GM06990 (cell line): ENCODE measurements around the gene FGFR2.
A peak's percentile ranks its signal among the peaks of the same experiment; 100 is the strongest.

ENCODE experiments used
- DNase-seq: peaks from one replicate; pipeline ENCODE4 v3.0.0-alpha.2; 2011; ENCODE audit not compliant: insufficient read length; ENCODE audit errors: extremely low read depth
- H3K27me3 ChIP-seq: replicated peaks from 2 replicates; pipeline ENCODE4 v1.6.0; 2011; ENCODE audit warnings: low read length; ENCODE audit not compliant: control insufficient read depth, insufficient read depth
- H3K36me3 ChIP-seq: 2 replicates; pipeline ENCODE4 v1.5.1; 2011; ENCODE audit warnings: low read length; ENCODE audit not compliant: control insufficient read depth, insufficient read depth
- H3K4me3 ChIP-seq: replicated peaks from 2 replicates; pipeline ENCODE4 v1.5.1; 2011; ENCODE audit warnings: low read depth, mild to moderate bottlenecking, control low read depth, low read length
- TF ChIP-seq, protein P1 (sequence below): IDR thresholded peaks from 2 replicates; pipeline ENCODE4 v1.5.1; 2011; ENCODE audit warnings: low read length, control low read depth, mild to moderate bottlenecking, inconsistent platforms; ENCODE audit not compliant: insufficient read depth, poor library complexity, severe bottlenecking

FGFR2 gene

DNA sequence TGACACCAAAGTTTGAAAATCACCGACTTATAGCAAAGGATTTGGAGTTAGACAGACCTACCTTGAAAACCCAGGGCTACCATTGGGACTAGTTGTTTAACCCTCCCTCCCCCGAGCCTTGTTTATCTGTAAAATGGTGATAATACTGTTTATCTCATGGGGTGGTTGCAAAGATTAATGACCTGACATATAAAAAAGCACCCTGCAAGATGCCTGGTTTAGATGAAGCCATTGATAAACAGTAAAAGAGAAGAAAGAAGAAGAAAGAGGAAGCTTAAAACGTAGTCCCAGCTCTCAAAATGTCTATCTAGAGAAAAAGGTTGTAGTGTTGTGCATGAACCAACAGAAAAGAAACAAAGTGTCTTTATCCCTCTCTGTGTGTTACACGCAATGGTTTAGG is 145.7 kb downstream of the FGFR2 start:
- H3K4me3 ChIP-seq = no peak overlapping the region
- no peak for DNase-seq
- H3K27me3 ChIP-seq = no peaks in the 10 kb centered on the region; the same call in none of the 2 replicates
- no peaks in the 10 kb centered on the region for H3K36me3 ChIP-seq
- TF ChIP-seq, protein P1, sequence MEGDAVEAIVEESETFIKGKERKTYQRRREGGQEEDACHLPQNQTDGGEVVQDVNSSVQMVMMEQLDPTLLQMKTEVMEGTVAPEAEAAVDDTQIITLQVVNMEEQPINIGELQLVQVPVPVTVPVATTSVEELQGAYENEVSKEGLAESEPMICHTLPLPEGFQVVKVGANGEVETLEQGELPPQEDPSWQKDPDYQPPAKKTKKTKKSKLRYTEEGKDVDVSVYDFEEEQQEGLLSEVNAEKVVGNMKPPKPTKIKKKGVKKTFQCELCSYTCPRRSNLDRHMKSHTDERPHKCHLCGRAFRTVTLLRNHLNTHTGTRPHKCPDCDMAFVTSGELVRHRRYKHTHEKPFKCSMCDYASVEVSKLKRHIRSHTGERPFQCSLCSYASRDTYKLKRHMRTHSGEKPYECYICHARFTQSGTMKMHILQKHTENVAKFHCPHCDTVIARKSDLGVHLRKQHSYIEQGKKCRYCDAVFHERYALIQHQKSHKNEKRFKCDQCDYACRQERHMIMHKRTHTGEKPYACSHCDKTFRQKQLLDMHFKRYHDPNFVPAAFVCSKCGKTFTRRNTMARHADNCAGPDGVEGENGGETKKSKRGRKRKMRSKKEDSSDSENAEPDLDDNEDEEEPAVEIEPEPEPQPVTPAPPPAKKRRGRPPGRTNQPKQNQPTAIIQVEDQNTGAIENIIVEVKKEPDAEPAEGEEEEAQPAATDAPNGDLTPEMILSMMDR = no peak

DNA sequence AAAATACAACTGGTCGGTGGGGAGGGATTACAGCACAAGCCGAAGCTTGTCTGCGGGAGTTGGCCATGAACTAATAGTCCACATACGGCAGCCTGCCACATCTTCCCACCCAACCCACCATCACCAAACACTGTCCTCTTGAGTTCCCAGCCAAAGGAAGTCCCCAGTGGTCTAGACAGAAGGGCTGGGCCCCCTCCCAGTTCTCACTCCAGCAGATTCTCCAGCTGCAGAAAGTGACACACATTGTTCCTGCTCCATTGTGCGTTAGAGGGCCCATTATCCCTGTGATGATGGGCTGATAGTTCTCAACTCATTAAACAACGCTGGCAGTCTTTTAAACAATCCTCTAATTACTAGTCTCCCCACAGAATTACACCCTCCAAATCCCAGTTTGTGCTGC is 148.0 kb downstream of the FGFR2 start:
- DNase-seq = no peak
- no peak overlapping the region for H3K4me3 ChIP-seq

DNA sequence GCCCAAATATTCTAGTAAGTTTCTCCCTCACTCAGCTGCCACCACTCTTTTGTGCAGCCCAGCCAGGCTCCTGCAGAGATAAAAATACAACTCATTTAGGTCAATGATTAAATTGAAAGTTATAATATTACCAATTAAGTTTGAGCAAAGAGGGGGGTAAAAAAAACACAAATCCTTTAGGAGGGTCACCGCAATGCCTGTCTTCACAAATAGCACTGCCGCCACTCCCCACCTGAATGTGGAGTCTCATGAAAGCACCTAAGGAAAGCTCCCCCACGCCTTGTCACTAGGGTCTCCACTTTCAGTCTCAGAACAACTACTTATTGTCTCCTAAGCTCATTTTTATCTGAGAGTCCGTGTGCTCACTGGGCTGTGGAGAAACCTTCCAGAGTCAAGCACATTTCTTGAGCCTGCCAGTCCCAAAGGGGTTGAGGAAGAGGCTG is 148.7 kb downstream of the FGFR2 start:
- no peak overlapping the region for H3K4me3 ChIP-seq
- DNase-seq = no peak
- no peaks in the 10 kb centered on the region; the same call in none of the 2 replicates for H3K27me3 ChIP-seq
- H3K36me3 ChIP-seq = no peaks in the 10 kb centered on the region
- TF ChIP-seq, protein P1 = no peak

More for the DNA sequence above, 148.0 kb downstream of the FGFR2 start:
- H3K36me3 ChIP-seq = no peaks in the 10 kb centered on the region
- no peaks in the 10 kb centered on the region; the same call in none of the 2 replicates for H3K27me3 ChIP-seq
- TF ChIP-seq, protein P1 = no peak

DNA sequence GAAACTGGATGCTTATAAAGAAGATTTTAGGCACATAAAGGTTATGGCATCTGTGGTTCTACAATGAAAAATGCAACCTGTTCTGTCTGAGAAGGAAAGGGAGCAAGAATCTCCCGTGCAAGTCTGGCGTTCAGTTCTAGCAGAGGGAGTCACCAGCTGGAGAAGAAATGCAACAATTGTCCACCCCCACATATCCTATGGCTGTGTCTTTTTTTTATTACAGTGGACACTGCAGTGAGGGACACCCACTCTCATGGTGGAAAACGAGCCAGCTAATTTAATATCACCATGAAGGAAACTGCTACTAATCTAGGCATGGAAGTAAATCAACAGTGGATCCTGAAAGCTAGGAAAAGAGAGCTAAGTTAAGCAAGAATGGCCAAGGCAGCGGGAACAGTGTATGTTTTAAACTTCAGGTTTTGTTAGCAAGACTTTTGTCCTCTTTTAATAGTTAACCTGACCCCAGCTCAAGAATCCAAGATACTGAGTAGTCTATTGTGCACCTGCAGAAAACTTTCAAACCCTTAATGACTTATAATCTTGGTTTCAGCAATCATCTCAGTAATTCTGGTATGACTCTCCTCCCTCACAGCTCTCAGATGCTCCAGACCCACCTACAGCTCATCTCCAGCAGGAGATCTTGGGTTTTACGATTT is 149.3 kb downstream of the FGFR2 start:
- peak; percentile 31 for DNase-seq
- Histone ChIP-seq H3K27me3 (no peaks in the 10 kb centered on the region; the same call in none of the 2 replicates), H3K36me3 (no peaks in the 10 kb centered on the region), H3K4me3 (no peak overlapping the region)
- TF ChIP-seq, protein P1 = no peak

DNA sequence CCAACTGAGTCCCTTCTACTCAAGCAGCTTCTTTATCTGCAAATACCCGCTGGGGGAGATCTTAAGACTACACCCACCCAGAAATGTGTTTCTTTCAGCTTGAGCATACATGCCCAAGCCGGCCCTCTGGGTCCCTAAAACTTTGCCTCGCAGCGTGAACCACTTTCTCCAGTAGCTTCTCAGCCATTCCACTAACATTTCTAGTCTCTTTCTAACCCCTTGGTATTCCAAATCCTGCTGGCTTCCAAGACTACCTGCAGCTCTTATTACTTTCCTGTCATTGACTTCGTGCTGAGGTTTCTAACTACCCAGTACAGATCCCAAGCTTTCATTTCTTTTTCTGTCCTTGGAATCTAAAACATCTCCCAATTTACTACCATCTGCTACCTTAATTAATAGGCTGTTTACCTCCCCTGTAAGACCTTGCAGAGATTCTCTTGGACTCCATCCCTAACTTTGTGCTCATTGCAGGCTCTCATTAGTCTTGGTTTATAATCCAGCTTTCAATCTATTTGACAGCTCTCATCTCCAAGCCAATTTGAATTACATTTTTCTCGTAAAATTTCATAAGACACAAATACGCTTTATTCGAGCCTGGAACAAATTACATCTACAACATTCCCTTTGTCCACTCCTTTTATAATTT is 153.6 kb downstream of the FGFR2 start:
- Histone ChIP-seq H3K4me3 (no peak overlapping the region), H3K27me3 (no peaks in the 10 kb centered on the region; the same call in 1 of the 2 replicates), H3K36me3 (no peaks in the 10 kb centered on the region)
- TF ChIP-seq, protein P1 = no peak
- no peak for DNase-seq
